ENCODE measurements around the gene MICAL3. TPM values are rescaled to one million over a fixed set of nuclear protein-coding genes. Genes with fewer than 3 reads are reported as not detected.

Gene MICAL3
- total and polyA plus RNA-seq, 2 of the 8 experiments (the other 6 are each of a cell fraction or from before 2014, with no cell fraction given), result 8.3 to 41.8 TPM

GRCh38 chr22:17893900-17894535 is 130.3 kb downstream of the MICAL3 start (continued):
- TF ChIP-seq NANOG (IDR thresholded peaks at IDR 0.05; ENCODE audit: insufficient read depth, low read depth, low read length, poor library complexity, severe bottlenecking) (no peak), ATF2 (IDR thresholded peaks at IDR 0.05; ENCODE audit: low read length) (no peak), ZNF274 (IDR thresholded peaks at IDR 0.05; ENCODE audit: borderline replicate concordance, extremely low read depth, low read length) (no peak), KDM5A (IDR thresholded peaks at IDR 0.05; ENCODE audit: low read length) (no peak), JUN (IDR thresholded peaks at IDR 0.05; ENCODE audit: low read depth, low read length) (no peak), RBBP5 (IDR thresholded peaks at IDR 0.05; ENCODE audit: borderline replicate concordance, low read depth, low read length) (no peak), POLR2A (IDR thresholded peaks at IDR 0.05; ENCODE audit: control extremely low read depth in 1 of 2, low read depth in 2 of 2, low read length in 2 of 2) (no peak), BRCA1 (IDR thresholded peaks at IDR 0.05; ENCODE audit: low read depth, low read length) (no peak)
